NCI-H2029 treated with DMSO at 0.1 percent for 48 hours (cell line): ENCODE data around the gene PIK3CB.
"Not testable (repeated sequence)": the region's sequence is repeated elsewhere in the genome, so short reads cannot be mapped to it uniquely, and the experiment has no call there.

Experiments
- DNase-seq: peaks from one replicate; lab custom pipeline; 2025; lab: John Stamatoyannopoulos, UW

The PIK3CB gene

GRCh38 chr3:138609898-138610266, 224.8 kb downstream of the PIK3CB start:
- DNase-seq, result no peak

- no peak for DNase-seq
Measured at GRCh38 chr3:138608322-138609135, 226.2 kb downstream of the PIK3CB start, which contains the start of gene FAIM. FAIM (plus strand) TSS chr3:138608771; CDS start chr3:138619727, 10,956 bp downstream.

- not testable (repeated sequence) for DNase-seq
Measured at GRCh38 chr3:138604106-138604595, 230.6 kb downstream of the PIK3CB start.
